COLO668 (cell line): ENCODE data around the gene TTC34.

Experiments
- DNase-seq: peaks from one replicate; lab custom pipeline; 2025; ENCODE audit not compliant: unreplicated experiment; lab: John Stamatoyannopoulos, UW

TTC34 gene

GRCh38 chr1:2829846-2830615 is 28.5 kb upstream of the TTC34 start:
- DNase-seq, result no peak

GRCh38 chr1:2828586-2829250 is 27.2 kb upstream of the TTC34 start:
- no peak for DNase-seq

GRCh38 chr1:2826736-2827292 is 25.3 kb upstream of the TTC34 start:
- DNase-seq, result no peak

- no peak for DNase-seq
These were observed 24.8 kb upstream of the TTC34 start for GRCh38 chr1:2826316-2826715.

DNA sequence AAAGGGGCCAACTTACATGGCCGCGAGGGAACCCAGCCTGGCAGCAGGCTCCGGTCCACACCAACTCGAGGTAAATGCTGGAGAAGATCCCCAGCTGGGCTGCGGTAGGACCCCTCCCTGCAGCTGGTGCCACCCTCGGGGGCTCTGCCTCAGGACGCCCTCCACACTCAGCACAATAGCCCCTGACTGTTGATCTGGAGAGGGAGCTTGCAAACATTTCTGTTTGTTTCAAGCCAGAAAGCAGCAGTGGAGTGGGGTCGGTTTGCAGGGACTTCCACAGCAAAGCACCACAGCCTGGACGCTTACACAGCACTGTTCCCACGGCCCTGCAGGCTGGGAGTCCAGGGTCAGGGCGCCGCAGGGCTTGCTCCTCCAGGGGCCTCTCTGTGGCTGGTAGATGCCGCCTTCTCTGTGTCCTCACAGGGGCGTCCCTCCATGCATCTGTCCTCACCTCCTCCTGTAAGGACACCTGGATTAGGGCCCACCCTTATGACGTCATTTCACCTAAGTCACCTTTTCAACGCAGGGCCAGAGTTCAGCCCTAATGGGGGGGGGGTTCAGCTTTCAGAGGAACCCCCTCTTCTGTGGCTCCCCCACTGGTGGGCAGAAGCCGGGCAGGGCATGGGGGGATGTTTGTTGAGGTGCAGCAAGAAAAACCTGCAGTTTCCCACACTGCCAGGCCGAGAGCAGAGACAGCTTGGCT is 24.1 kb upstream of the TTC34 start:
- no peak for DNase-seq

DNA sequence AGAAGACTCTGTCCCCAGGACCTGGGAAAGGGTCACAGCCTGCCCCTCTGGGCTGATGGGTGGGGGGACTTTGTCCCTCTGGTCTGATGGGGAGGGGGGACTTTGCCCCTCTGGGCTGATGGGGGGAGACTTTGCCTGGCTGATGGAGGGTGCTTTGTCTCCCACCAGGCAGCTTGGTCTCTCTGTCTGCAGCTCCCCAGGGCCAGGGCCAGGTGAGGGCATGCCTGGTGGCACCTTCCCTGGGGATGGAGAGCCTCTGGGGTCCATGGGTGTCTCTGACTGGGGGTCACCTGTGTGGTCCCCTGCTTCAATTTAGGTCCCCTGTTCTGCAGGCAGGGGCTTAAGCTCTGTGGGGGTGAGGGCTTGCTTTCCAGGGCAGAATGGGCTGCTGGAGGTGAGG is 23.5 kb upstream of the TTC34 start:
- DNase-seq, result no peak

DNA sequence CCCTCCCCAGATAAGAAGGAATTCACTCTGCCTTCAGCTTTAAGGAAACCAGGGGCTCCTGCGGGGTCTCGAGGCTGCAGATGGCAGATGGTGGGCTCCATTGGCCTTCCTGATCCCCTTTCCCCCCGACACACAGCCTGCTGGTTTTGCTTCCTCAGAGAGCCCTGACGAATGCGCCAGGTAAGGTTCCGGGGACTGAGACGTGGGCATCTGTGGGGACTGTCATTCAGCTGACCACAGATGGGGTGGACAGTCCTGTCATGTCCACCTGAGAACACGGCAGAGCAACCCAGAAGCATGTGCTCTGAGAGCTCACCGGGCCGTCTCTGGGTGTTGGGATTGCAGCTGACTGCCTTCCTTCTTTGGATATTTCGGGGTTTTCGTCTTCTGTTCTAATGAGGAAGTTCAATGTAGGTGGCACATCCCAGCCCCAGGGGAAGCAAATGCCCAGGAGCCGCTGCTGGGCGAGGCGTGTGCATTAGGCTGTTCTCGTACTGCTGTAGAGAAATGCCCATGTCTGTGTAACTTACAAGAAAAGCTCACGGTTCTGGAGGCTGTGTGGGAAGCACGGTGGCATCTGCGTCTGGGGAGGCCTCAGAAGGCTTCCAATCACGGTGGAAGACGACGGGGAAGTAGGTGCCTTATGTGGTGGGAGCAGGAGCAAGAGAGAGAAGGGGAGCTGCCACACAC is 22.6 kb upstream of the TTC34 start:
- DNase-seq, result no peak

- DNase-seq, result no peak
These were observed 21.2 kb upstream of the TTC34 start for GRCh38 chr1:2822621-2823145.

- DNase-seq, result peak; percentile 36
These were observed 20.6 kb upstream of the TTC34 start for GRCh38 chr1:2821966-2822620.

DNA sequence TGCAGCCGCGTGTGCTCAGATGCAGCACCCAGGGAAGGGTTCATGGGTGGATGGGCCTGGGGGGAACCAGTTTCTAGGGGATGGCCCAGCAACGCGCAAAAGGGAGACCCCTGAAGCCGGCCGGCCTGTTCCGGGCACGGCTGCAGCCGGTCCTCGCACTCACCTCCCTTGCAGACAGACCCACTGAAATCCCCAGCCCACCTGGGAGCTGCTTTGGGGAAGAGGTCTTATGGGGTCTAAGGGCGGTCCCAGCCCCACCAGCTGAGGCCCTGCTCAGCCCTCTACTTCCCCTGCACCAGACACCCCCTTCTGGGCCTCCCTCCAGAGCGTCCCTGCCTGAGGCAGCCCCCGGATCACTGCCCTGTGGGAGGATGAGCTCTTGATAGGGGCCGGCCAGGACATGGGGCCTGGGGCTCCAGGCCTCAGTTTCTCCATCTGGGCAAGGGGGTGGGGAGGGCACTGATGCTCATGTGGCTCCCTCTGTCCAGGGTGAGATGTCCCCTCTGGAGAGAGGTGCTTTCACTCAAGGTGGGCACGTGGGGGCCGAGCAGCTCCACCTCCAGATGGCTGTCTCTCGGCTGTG is 20.0 kb upstream of the TTC34 start:
- DNase-seq, result no peak

- no peak for DNase-seq
These were observed 19.4 kb upstream of the TTC34 start for GRCh38 chr1:2820731-2821372.

GRCh38 chr1:2819831-2820730 is 18.6 kb upstream of the TTC34 start:
- DNase-seq, result no peak

GRCh38 chr1:2819429-2819828 is 17.9 kb upstream of the TTC34 start:
- DNase-seq, result no peak

GRCh38 chr1:2817784-2818564 is 16.5 kb upstream of the TTC34 start:
- DNase-seq, result no peak

DNA sequence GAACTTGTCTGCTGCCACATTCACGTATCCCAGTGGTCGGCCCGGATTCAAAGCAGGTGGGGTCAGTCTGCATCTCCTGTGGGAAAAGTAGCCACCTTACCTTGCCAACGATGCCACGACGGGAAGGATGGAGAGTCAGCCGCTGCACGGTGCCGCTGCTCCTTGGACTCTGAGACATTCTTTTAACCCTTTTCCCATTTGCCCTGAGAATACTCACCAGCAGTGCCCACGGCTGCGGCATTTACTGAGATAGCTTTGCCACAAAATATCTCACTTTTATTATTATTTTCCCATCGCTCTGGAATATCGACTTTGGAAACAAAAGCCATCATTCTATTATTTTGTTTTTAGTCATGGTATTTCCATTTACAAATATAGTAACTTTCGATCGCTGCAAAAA is 15.3 kb upstream of the TTC34 start:
- no peak for DNase-seq

DNA sequence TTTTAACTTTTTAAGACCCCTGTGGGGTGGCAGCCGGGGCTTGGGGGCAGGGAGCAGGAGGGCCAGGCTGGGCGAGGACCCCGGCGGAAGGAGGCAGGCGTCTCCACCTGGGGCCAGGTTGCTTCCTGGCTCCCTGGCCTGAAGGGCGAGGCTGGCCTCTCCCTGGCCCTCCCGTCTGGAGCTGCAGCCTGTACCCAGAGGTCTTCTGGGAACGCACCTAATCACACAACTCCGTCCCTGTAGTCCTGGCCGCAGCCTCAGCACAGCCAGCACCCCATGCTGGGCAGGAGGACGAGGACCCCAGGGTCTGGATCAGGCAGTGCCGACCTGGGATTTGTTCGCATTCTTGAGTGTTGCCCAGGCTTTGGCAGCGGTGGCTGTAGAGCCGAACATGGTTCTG is 14.1 kb upstream of the TTC34 start:
- DNase-seq, result no peak

GRCh38 chr1:2814511-2815075 is 13.1 kb upstream of the TTC34 start:
- DNase-seq, result no peak
